Lower lobe of right lung (tissue), 2 donors: ENCODE measurements around the gene COQ8A. TPM values are rescaled to one million over a fixed set of nuclear protein-coding genes. Genes with fewer than 3 reads are reported as not detected.

Experiments
- ATAC-seq, 2 donors: fragments of 200-7000 bp; cut with Tn5 transposase; one replicate each; pipeline ENCODE4 v1.9.1; 2020 to 2022; ENCODE audit warnings: mild to moderate bottlenecking in 2 of 2, moderate library complexity in 2 of 2
- DNase-seq: peaks from one replicate; pipeline ENCODE4 v3.0.0-alpha.2; 2020
- H3K27ac ChIP-seq: fragments of 200-600 bp; one replicate; pipeline ENCODE4 v1.8.0; 2022
- H3K27me3 ChIP-seq: fragments of 200-600 bp; one replicate; pipeline ENCODE4 v1.8.0; 2022; ENCODE audit warnings: low read depth
- H3K36me3 ChIP-seq: fragments of 200-600 bp; one replicate; pipeline ENCODE4 v1.8.0; 2022; ENCODE audit warnings: mild to moderate bottlenecking
- H3K4me1 ChIP-seq: fragments of 200-600 bp; one replicate; pipeline ENCODE4 v1.8.0; 2022
- H3K4me3 ChIP-seq: fragments of 200-600 bp; one replicate; pipeline ENCODE4 v1.8.0; 2022; ENCODE audit warnings: mild to moderate bottlenecking
- H3K9me3 ChIP-seq: fragments of 200-600 bp; one replicate; pipeline ENCODE4 v1.8.0; 2022
- intact Hi-C: fragments of 100-400 bp; cut with DNase I; formaldehyde crosslinking; loops from one replicate; pipeline ENCODE4 v1.11.0; 2022
- total RNA-seq: library from RNA; stranded (reverse); fragmentation: NEBNext Ultra II Directional; extraction: Animal tissue kit (Norgen Biotek cat#: 25700); gene quantifications from one replicate; pipeline ENCODE4 v1.2.1, GENCODE V29; 2021
- TF ChIP-seq, protein P1 (sequence below): fragments of 200-600 bp; IDR thresholded peaks from one replicate; pipeline ENCODE4 v1.8.0; 2022; ENCODE audit warnings: antibody characterized with exemption, mild to moderate bottlenecking
- donor health status: DM: no; HTN: yes; CAD: no; lungs with severe emphysema.

The COQ8A gene
- total RNA-seq, 1 donor from 2014 or later: 45.0 TPM

DNA sequence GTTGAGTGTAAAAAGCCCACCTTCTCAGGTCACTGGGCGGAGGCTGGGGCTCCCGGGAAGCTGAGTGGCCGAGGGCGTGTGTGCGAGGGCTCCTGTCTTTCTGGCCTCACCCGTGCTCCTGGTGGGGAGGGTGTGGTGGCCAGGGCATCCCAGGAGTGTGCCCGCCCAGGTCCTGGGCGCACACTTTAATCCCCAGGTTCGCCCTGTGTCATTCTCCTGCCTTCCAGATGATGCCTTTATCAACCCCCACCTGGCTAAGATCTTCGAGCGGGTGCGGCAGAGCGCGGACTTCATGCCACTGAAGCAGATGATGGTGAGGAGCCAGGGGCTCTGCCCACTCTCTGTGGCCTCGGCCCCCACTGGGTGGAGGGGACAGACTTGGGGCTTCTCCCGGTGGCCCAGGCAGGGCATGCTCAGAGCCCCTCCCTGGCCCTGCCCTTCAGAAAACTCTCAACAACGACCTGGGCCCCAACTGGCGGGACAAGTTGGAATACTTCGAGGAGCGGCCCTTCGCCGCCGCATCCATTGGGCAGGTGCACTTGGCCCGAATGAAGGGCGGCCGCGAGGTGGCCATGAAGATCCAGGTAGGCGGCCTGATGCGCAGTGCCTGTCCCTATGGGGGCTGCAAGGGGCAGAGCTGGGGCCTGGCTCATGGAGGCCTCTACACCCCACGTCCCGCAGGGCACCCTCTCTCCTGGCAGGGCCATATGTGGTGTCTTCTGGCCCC is 42.5 kb downstream of the COQ8A start:
- H3K27me3 ChIP-seq: no peaks in the 10 kb centered on the region
- peaks cover 73% of the 10 kb centered on the region for H3K36me3 ChIP-seq
- DNase-seq (no peak), ATAC-seq (no peak)
- TF ChIP-seq, protein P1, sequence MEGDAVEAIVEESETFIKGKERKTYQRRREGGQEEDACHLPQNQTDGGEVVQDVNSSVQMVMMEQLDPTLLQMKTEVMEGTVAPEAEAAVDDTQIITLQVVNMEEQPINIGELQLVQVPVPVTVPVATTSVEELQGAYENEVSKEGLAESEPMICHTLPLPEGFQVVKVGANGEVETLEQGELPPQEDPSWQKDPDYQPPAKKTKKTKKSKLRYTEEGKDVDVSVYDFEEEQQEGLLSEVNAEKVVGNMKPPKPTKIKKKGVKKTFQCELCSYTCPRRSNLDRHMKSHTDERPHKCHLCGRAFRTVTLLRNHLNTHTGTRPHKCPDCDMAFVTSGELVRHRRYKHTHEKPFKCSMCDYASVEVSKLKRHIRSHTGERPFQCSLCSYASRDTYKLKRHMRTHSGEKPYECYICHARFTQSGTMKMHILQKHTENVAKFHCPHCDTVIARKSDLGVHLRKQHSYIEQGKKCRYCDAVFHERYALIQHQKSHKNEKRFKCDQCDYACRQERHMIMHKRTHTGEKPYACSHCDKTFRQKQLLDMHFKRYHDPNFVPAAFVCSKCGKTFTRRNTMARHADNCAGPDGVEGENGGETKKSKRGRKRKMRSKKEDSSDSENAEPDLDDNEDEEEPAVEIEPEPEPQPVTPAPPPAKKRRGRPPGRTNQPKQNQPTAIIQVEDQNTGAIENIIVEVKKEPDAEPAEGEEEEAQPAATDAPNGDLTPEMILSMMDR: no peak
- H3K4me1 ChIP-seq: peaks cover 11% of the 10 kb centered on the region
- no peak overlapping the region for H3K4me3 ChIP-seq
- intact Hi-C loops: no loop called here
- no peak overlapping the region for H3K27ac ChIP-seq
- no peaks in the 10 kb centered on the region for H3K9me3 ChIP-seq

DNA sequence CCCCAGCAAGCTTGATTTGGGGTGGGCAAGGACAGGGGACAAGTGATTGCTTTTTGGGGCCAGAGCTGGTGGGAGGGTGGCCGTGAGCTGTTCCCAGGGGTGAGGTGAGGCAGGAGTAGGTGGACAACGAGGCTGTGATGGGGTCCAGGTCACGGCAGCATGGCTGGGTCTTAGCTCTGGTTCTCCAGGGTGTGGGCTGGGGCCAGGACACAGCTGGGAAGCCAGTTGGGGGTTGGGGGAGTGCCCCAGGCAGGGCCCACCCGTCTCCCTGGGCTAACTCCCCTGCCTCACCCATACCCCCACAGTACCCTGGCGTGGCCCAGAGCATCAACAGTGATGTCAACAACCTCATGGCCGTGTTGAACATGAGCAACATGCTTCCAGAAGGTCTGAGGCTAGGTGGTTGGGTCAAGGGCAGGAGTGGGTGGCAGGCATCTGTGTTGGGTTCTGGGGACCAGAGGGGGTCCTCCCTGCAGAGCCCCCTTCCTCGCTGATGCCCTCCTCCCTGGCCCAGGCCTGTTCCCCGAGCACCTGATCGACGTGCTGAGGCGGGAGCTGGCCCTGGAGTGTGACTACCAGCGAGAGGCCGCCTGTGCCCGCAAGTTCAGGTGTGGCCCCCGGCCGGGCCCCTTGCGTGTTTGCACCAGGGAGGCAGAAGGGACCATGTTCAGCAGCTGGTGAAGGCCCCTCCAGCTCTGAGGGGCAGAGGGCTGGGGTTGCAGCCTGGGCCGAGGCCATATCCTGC is 43.3 kb downstream of the COQ8A start:
- TF ChIP-seq, protein P1: no peak
- Histone ChIP-seq H3K27ac (no peak overlapping the region), H3K36me3 (peaks cover 76% of the 10 kb centered on the region), H3K4me1 (peaks cover 19% of the 10 kb centered on the region), H3K4me3 (no peak overlapping the region), H3K9me3 (no peaks in the 10 kb centered on the region), H3K27me3 (no peaks in the 10 kb centered on the region)
- DNase-seq (no peak), ATAC-seq (no peak)
- intact Hi-C loops: no loop called here

DNA sequence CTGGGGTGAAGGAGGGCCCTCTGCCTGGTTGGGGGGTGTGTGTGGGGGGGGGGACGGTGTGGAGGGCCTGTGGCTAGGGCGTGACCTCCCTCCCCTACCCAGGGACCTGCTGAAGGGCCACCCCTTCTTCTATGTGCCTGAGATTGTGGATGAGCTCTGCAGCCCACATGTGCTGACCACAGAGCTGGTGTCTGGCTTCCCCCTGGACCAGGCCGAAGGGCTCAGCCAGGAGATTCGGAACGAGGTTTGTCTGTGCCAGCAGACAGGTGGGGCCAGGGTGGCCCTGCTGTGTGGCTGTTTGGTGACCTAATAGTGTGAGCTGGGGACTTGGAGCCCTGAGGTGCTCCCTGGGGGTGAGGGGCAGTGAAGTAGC is 43.9 kb downstream of the COQ8A start:
- H3K27me3 ChIP-seq: no peaks in the 10 kb centered on the region

DNA sequence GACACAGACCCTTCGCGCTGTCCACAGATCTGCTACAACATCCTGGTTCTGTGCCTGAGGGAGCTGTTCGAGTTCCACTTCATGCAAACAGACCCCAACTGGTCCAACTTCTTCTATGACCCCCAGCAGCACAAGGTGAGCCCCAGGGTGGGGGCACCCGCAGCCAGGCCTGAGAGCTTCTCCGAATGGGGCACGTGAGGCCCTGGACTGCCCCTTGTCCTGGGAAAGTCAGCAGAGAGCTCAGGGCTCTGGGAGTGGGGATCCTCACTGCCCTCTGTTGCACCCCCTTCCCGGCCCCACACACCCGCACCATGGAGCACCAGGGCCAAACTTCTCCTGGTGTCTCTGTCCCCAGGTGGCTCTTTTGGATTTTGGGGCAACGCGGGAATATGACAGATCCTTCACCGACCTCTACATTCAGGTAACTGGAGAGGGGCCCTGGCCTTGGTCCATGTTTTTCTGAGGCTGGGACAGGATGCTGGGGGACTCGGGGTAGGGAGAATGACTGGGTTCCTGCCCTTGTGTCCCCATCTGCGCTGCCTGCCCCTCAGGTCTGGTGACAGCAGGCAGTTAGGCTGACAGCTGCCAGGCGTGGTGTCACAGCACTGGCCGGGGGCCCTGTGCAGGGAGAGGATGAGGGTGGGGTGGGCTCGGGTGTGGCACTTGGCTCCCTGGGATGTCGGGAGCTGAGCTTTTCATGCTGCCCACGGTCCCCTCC is 44.6 kb downstream of the COQ8A start:
- DNase-seq (no peak), ATAC-seq (no peak)
- H3K4me3 ChIP-seq: no peak overlapping the region
- no peaks in the 10 kb centered on the region for H3K9me3 ChIP-seq
- peaks cover 68% of the 10 kb centered on the region for H3K36me3 ChIP-seq
- H3K27ac ChIP-seq: no peak overlapping the region
- TF ChIP-seq, protein P1: no peak
- H3K4me1 ChIP-seq: peaks cover 30% of the 10 kb centered on the region
- H3K27me3 ChIP-seq: no peaks in the 10 kb centered on the region
- intact Hi-C loops: no loop called here

More for the DNA sequence above, 43.9 kb downstream of the COQ8A start:
- Histone ChIP-seq H3K27ac (no peak overlapping the region), H3K9me3 (no peaks in the 10 kb centered on the region), H3K4me1 (peaks cover 24% of the 10 kb centered on the region), H3K36me3 (peaks cover 75% of the 10 kb centered on the region), H3K4me3 (no peak overlapping the region)
- intact Hi-C loops: no loop called here
- ATAC-seq: no peak
- TF ChIP-seq, protein P1: no peak
- no peak for DNase-seq

DNA sequence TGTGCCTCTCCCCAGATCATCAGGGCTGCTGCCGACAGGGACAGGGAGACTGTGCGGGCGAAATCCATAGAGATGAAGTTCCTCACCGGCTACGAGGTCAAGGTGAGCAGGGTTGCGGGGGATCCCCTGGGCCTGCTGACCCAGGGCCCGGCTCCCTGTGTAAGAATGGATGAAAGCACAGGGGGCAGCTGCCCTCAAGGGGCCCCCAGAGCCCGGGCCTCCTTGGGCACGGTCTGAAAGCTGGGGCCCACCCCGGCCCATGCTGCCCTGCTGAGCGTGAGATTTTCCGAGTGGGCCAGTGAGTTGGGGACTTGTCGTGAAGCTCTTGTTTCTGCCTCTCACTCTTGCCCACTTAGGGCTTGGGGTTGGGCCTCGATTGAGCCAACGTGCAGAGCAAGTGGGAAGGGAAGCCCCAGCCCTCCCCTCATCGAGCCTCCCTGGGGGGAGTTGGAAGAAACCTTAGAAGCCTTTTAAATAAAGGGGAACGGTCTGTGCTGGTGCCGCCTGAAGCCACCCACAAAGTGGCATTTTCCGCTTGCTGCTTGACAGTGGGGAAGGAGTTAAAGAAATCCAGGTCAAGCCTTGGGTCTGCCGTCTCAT is 45.2 kb downstream of the COQ8A start:
- Histone ChIP-seq H3K9me3 (no peaks in the 10 kb centered on the region), H3K4me1 (peaks cover 37% of the 10 kb centered on the region), H3K27me3 (no peaks in the 10 kb centered on the region), H3K36me3 (peaks cover 64% of the 10 kb centered on the region), H3K4me3 (no peak overlapping the region), H3K27ac (no peak overlapping the region)
- TF ChIP-seq, protein P1: no peak
- intact Hi-C loops: no loop called here
- no peak for ATAC-seq
- no peak for DNase-seq
